Peyer's patch (tissue), 4 donors: ENCODE data around the gene NCOA7.

Source experiments
- CTCF ChIP-seq, 6 experiments: fragments of 450-650 bp in 4 of 6; fragments of 200-600 bp in 2 of 6; sonication (generic) in 1 of 6; IDR thresholded peaks; one replicate each; pipeline ENCODE4 v1.5.1; 2017 to 2019; ENCODE audit warnings: antibody characterized with exemption in 6 of 6, mild to moderate bottlenecking in 3 of 6, moderate library complexity in 1 of 6
- POLR2A ChIP-seq, 2 donors: fragments of 450-650 bp; IDR thresholded peaks; one replicate each; pipeline ENCODE4 v1.5.1; 2017; ENCODE audit warnings: antibody characterized with exemption in 2 of 2, mild to moderate bottlenecking in 2 of 2, moderate library complexity in 2 of 2

DNA sequence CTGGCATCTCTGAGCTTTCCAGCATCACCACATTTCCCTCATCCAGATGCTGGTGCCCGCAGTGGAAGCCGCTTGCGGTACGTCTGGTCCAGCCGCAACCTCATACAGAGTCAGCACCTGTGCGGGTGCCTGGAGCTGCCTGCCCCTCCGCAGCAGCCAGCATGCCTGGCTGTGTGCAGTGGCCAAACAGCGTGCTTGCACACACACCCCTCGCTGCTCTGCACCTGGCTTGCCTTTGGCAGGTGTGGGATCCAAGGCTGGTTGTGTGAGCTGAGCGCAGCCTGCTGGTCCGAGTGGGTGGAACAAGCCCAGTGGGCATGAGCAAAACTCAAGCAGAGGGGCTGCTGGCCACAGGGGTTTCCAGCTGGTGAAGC, 162.7 kb downstream of the NCOA7 start:
- TF ChIP-seq CTCF (IDR thresholded peaks at IDR 0.05) (peak in 3 of 6 experiments; percentile 59 to 70 (median 62)), POLR2A (IDR thresholded peaks at IDR 0.05) (no peak)
